Gastrocnemius medialis (tissue), 4 donors: Measurements from ENCODE around the gene CBY2. TPM values are rescaled to one million over a fixed set of nuclear protein-coding genes. Genes with fewer than 3 reads are reported as not detected.

Source experiments
- ATAC-seq, 2 donors: fragments of 150-250 bp; one replicate each; pipeline ENCODE4 v1.9.1; 2016
- DNase-seq, 2 donors: peaks; one replicate each; pipeline ENCODE4 v3.0.0-alpha.2; 2019
- H3K27ac ChIP-seq, 4 donors: fragments of 200-600 bp; sonication (generic); 1 replicate in 1 of 4; 2 replicates in 3 of 4; pipeline ENCODE4 v1.5.1; 2016 to 2018; ENCODE audit warnings: mild to moderate bottlenecking in 2 of 4, moderate library complexity in 1 of 4
- H3K27me3 ChIP-seq, 3 donors: fragments of 200-600 bp; sonication (generic) in 2 of 3; 1 replicate in 1 of 3; 2 replicates in 2 of 3; pipeline versions ENCODE4 v1.5.1 to v1.6.0; 2016 to 2019; ENCODE audit warnings: mild to moderate bottlenecking in 1 of 3, moderate library complexity in 1 of 3
- H3K36me3 ChIP-seq, 2 donors: fragments of 200-600 bp; sonication (generic) in 1 of 2; one replicate each; pipeline ENCODE4 v1.5.1; 2017 to 2018
- H3K4me1 ChIP-seq, 2 donors: fragments of 200-600 bp; sonication (generic) in 1 of 2; one replicate each; pipeline ENCODE4 v1.5.1; 2016 to 2017; ENCODE audit warnings: mild to moderate bottlenecking in 2 of 2
- H3K4me3 ChIP-seq, 4 donors: fragments of 200-600 bp; sonication (generic) in 3 of 4; 1 replicate in 1 of 4; 2 replicates in 3 of 4; pipeline ENCODE4 v1.5.1; 2016 to 2019; ENCODE audit warnings: mild to moderate bottlenecking in 2 of 4
- H3K9me3 ChIP-seq, 3 donors: fragments of 200-600 bp; sonication (generic) in 2 of 3; 1 replicate in 1 of 3; 2 replicates in 2 of 3; pipeline ENCODE4 v1.5.1; 2016 to 2019
- POLR2A ChIP-seq, 2 donors: fragments of 450-650 bp; IDR thresholded peaks; one replicate each; pipeline ENCODE4 v1.6.1; 2017; ENCODE audit warnings: antibody characterized with exemption in 2 of 2, mild to moderate bottlenecking in 2 of 2, moderate library complexity in 2 of 2
- in situ Hi-C, 4 donors: fragments of 200-750 bp; cut with MboI; loops; one replicate each; pipeline versions ENCODE4 v1.15.0 to v1.8.0; 2017; ENCODE audit warnings: low sequenced_read_pairs in 4 of 4
- intact Hi-C: fragments of 100-400 bp; cut with DNase I; formaldehyde crosslinking; loops from one replicate; pipeline ENCODE4 v1.15.1; 2023; ENCODE audit warnings: low total_unique reads
- total RNA-seq, 4 donors: library from RNA; depleted of rRNA; stranded (reverse); fragments of >200 nt; gene quantifications; one replicate each; pipeline versions ENCODE4 v1.1.0 to v1.2.3, GENCODE V29; 2016
- TF ChIP-seq, protein P1 (sequence below), 5 experiments: fragments of 450-650 bp in 3 of 5; fragments of 200-600 bp in 2 of 5; sonication (generic) in 2 of 5; IDR thresholded peaks in 4 of 5; conservative IDR thresholded peaks in 1 of 5; 1 replicate in 4 of 5; 2 replicates in 1 of 5; pipeline ENCODE4 v1.5.1; 2016 to 2019; ENCODE audit warnings: antibody characterized with exemption in 5 of 5, mild to moderate bottlenecking in 3 of 5, moderate library complexity in 3 of 5

The CBY2 gene
- total RNA-seq, 4 donors from 2014 or later = not detected

DNA sequence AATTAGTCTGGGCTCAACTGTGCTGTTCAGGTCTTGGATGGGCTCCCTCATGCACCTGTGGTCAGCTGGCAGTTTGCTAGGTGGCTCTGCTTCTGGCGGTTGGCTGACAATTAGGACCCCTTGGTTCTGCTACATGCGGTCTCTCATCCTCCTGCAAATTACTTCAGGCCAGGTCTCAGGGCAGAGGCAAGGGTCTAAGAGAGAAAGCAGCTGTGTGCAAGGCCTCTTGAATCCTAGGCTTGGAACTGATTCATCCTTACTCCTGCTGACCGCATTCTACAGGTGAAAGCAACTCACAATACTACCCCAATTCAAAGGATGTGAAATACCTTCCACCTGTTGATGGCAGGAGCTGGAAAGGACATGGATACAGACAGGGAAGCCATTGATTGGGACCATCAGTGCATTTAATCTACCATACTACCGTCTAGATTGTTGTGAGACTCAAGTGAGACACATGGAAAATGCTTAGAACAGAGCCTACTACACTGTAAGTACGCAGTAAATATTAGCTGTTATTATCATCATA is 19.1 kb downstream of the CBY2 start:
- Histone ChIP-seq H3K9me3 (no peaks in the 10 kb centered on the region), H3K27ac (no peak overlapping the region), H3K4me3 (no peak overlapping the region), H3K27me3 (no peaks in the 10 kb centered on the region), H3K36me3 (no peaks in the 10 kb centered on the region), H3K4me1 (no peaks in the 10 kb centered on the region)
- TF ChIP-seq, protein P1, sequence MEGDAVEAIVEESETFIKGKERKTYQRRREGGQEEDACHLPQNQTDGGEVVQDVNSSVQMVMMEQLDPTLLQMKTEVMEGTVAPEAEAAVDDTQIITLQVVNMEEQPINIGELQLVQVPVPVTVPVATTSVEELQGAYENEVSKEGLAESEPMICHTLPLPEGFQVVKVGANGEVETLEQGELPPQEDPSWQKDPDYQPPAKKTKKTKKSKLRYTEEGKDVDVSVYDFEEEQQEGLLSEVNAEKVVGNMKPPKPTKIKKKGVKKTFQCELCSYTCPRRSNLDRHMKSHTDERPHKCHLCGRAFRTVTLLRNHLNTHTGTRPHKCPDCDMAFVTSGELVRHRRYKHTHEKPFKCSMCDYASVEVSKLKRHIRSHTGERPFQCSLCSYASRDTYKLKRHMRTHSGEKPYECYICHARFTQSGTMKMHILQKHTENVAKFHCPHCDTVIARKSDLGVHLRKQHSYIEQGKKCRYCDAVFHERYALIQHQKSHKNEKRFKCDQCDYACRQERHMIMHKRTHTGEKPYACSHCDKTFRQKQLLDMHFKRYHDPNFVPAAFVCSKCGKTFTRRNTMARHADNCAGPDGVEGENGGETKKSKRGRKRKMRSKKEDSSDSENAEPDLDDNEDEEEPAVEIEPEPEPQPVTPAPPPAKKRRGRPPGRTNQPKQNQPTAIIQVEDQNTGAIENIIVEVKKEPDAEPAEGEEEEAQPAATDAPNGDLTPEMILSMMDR (IDR thresholded peaks at IDR 0.05 in 4 of 5, conservative IDR thresholded peaks at IDR 0.05 in 1 of 5) = no peak
- TF ChIP-seq POLR2A (IDR thresholded peaks at IDR 0.05) = no peak
- in situ Hi-C loops (no loop called here), intact Hi-C loops (no loop called here)
- ATAC-seq (no peak), DNase-seq (no peak)

DNA sequence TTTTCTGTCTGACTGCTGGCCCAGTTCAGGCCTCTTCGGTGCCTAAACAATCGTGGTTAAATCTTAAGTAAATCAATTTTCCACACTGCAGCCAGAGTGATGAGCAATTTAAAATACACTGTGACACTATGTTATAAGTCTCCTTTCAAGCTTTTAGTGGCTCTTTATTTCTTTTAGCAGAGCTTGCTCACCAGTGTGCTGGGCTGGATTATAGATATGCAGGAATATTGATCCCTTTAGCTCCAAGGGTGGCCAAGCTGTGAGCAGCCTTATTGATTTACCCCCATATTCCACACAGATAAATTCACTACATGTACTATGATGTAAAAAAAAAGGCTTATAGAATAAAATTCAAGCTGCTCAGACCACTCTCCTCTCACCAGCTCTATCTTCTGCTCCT is 21.7 kb downstream of the CBY2 start:
- in situ Hi-C loops = no loop called here
- intact Hi-C loops = no loop called here
- no peaks in the 10 kb centered on the region for H3K36me3 ChIP-seq
- no peak overlapping the region for H3K27ac ChIP-seq
- H3K4me3 ChIP-seq = no peak overlapping the region
- no peaks in the 10 kb centered on the region for H3K4me1 ChIP-seq
- ATAC-seq (no peak), DNase-seq (no peak)
- no peaks in the 10 kb centered on the region for H3K27me3 ChIP-seq
- no peak for TF ChIP-seq POLR2A (IDR thresholded peaks at IDR 0.05)
- TF ChIP-seq, protein P1 (IDR thresholded peaks at IDR 0.05 in 4 of 5, conservative IDR thresholded peaks at IDR 0.05 in 1 of 5) = no peak
- H3K9me3 ChIP-seq = no peaks in the 10 kb centered on the region

DNA sequence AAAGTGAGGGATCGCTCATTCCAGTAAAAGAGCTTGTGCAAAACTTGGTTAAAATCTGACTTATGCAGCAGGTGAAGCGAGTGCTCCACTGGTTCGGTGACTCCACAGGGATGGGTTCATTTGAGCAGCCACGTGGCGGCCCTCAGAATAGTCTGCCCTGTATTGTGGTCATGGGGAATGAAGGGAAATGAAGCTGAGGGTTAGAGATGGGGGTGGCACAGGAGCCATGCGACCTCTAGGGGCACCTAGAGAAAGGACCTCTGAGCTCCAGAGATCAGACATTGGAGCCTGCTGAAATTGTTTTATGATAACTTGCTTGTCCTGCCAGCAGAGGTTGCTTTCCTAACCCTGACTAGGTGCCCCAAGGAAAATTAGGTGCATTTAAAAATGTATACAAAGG is 26.6 kb downstream of the CBY2 start:
- no peaks in the 10 kb centered on the region for H3K4me1 ChIP-seq
- no peaks in the 10 kb centered on the region for H3K27me3 ChIP-seq
- H3K4me3 ChIP-seq = no peak overlapping the region
- H3K9me3 ChIP-seq = no peaks in the 10 kb centered on the region
- DNase-seq = no peak
- intact Hi-C loops = no loop called here
- no peak for ATAC-seq
- in situ Hi-C loops = no loop called here
- TF ChIP-seq, protein P1 (IDR thresholded peaks at IDR 0.05 in 4 of 5, conservative IDR thresholded peaks at IDR 0.05 in 1 of 5) = no peak
- no peak for TF ChIP-seq POLR2A (IDR thresholded peaks at IDR 0.05)
- no peaks in the 10 kb centered on the region for H3K36me3 ChIP-seq
- H3K27ac ChIP-seq = no peak overlapping the region

- no peak for DNase-seq
- TF ChIP-seq POLR2A (IDR thresholded peaks at IDR 0.05) = no peak
- TF ChIP-seq, protein P1 (IDR thresholded peaks at IDR 0.05 in 4 of 5, conservative IDR thresholded peaks at IDR 0.05 in 1 of 5) = no peak
- H3K27me3 ChIP-seq = no peaks in the 10 kb centered on the region
- no peak overlapping the region for H3K27ac ChIP-seq
- in situ Hi-C loops = no loop called here
- intact Hi-C loops = no loop called here
- H3K36me3 ChIP-seq = no peaks in the 10 kb centered on the region
- no peak overlapping the region for H3K4me3 ChIP-seq
- H3K9me3 ChIP-seq = no peaks in the 10 kb centered on the region
- ATAC-seq = no peak
- H3K4me1 ChIP-seq = no peaks in the 10 kb centered on the region
Observed at GRCh38 chr13:45731455-45731854, 29.3 kb downstream of the CBY2 start.

- in situ Hi-C loops = no loop called here
- Histone ChIP-seq H3K36me3 (no peaks in the 10 kb centered on the region), H3K9me3 (no peaks in the 10 kb centered on the region), H3K27me3 (no peaks in the 10 kb centered on the region), H3K27ac (no peak overlapping the region), H3K4me1 (no peaks in the 10 kb centered on the region), H3K4me3 (no peak overlapping the region)
- DNase-seq (no peak), ATAC-seq (no peak)
- intact Hi-C loops = no loop called here
- no peak for TF ChIP-seq POLR2A (IDR thresholded peaks at IDR 0.05)
- TF ChIP-seq, protein P1 (IDR thresholded peaks at IDR 0.05 in 4 of 5, conservative IDR thresholded peaks at IDR 0.05 in 1 of 5) = no peak
Observed at GRCh38 chr13:45732916-45733315, 30.8 kb downstream of the CBY2 start.
